DMS114 treated with DMSO at 0.1 percent for 48 hours (cell line): ENCODE results near the gene FSD1L.

ENCODE experiments used
- DNase-seq: peaks from one replicate; lab custom pipeline; 2025; ENCODE audit not compliant: unreplicated experiment; lab: John Stamatoyannopoulos, UW

The FSD1L gene

GRCh38 chr9:105435453-105435852 lies 12.4 kb upstream of the FSD1L start:
- no peak for DNase-seq

- DNase-seq: no peak
These were observed 11.1 kb upstream of the FSD1L start for GRCh38 chr9:105436783-105437182.

- DNase-seq: no peak
These were observed 10.1 kb upstream of the FSD1L start for GRCh38 chr9:105437704-105438103.

- DNase-seq: no peak
These were observed 9.6 kb upstream of the FSD1L start for GRCh38 chr9:105438141-105438806.

- no peak for DNase-seq
These were observed 8.4 kb upstream of the FSD1L start for GRCh38 chr9:105439428-105439827.

- DNase-seq: no peak
These were observed 6.1 kb upstream of the FSD1L start for GRCh38 chr9:105441616-105442160.

GRCh38 chr9:105443121-105443520 lies 4.7 kb upstream of the FSD1L start:
- no peak for DNase-seq

- DNase-seq: no peak
These were observed 3.7 kb upstream of the FSD1L start for GRCh38 chr9:105444130-105444529.

- no peak for DNase-seq
These were observed 2.5 kb upstream of the FSD1L start for GRCh38 chr9:105445203-105445881.

GRCh38 chr9:105447386-105447813 lies 434 bp upstream of the FSD1L start:
- no peak for DNase-seq

GRCh38 chr9:105449081-105449480 lies 1.2 kb downstream of the FSD1L start:
- no peak for DNase-seq

GRCh38 chr9:105452185-105452584 lies 4.4 kb downstream of the FSD1L start:
- DNase-seq: no peak

GRCh38 chr9:105455836-105456475 lies 8.1 kb downstream of the FSD1L start:
- no peak for DNase-seq

- no peak for DNase-seq
These were observed 9.9 kb downstream of the FSD1L start for GRCh38 chr9:105457560-105458294.

- DNase-seq: no peak
These were observed 10.6 kb downstream of the FSD1L start for GRCh38 chr9:105458404-105458803.

GRCh38 chr9:105459336-105459735 lies 11.5 kb downstream of the FSD1L start:
- DNase-seq: no peak

GRCh38 chr9:105466898-105467455 lies 19.1 kb downstream of the FSD1L start:
- DNase-seq: no peak

GRCh38 chr9:105468875-105469274 lies 21.0 kb downstream of the FSD1L start:
- no peak for DNase-seq

GRCh38 chr9:105473221-105473620 lies 25.4 kb downstream of the FSD1L start:
- no peak for DNase-seq

- DNase-seq: peak; percentile 23
These were observed 27.5 kb downstream of the FSD1L start for GRCh38 chr9:105475302-105475701.

- DNase-seq: no peak
These were observed 32.0 kb downstream of the FSD1L start for GRCh38 chr9:105479846-105480245.
